Mesendoderm (in vitro differentiated cells): ENCODE measurements around the gene HEATR3.
A peak's percentile ranks its signal among the peaks of the same experiment; 100 is the strongest.

Experiments
- DNase-seq: peaks from one replicate; pipeline ENCODE4 v3.0.0; 2013
- H2AK5ac ChIP-seq: 2 replicates; pipeline ENCODE4 v1.6.1; 2013; ENCODE audit warnings: low read length, inconsistent platforms
- H2BK120ac ChIP-seq: 2 replicates; pipeline ENCODE4 v1.6.1; 2013; ENCODE audit warnings: low read depth, mild to moderate bottlenecking, low read length, moderate library complexity, mixed read lengths
- H2BK15ac ChIP-seq: replicated peaks from 2 replicates; pipeline ENCODE4 v1.6.1; 2013; ENCODE audit warnings: low read depth, mild to moderate bottlenecking, moderate library complexity
- H2BK5ac ChIP-seq: 2 replicates; pipeline ENCODE4 v1.6.1; 2013; ENCODE audit warnings: low read length, inconsistent platforms
- H3K18ac ChIP-seq: 2 replicates; pipeline ENCODE4 v1.6.1; 2013; ENCODE audit warnings: mild to moderate bottlenecking, low read length, mixed read lengths
- H3K23ac ChIP-seq: one replicate; pipeline ENCODE4 v1.6.1; 2013; ENCODE audit warnings: low read length
- H3K27ac ChIP-seq: 2 replicates; pipeline ENCODE4 v1.5.1; 2013; ENCODE audit warnings: low read depth, mild to moderate bottlenecking, inconsistent platforms, low read length, moderate library complexity
- H3K27me3 ChIP-seq: 2 replicates; pipeline ENCODE4 v1.6.1; 2013; ENCODE audit warnings: low read length, control low read depth, mild to moderate bottlenecking, inconsistent platforms; ENCODE audit not compliant: insufficient read depth, poor library complexity
- H3K36me3 ChIP-seq: 2 replicates; pipeline ENCODE4 v1.6.1; 2013; ENCODE audit warnings: low read length, inconsistent platforms; ENCODE audit not compliant: control insufficient read depth, insufficient read depth
- H3K4ac ChIP-seq: one replicate; pipeline ENCODE4 v1.6.1; 2013; ENCODE audit warnings: low read depth, mild to moderate bottlenecking, low read length, moderate library complexity
- H3K4me1 ChIP-seq: 2 replicates; pipeline ENCODE4 v1.6.1; 2013; ENCODE audit warnings: low read depth, low read length, inconsistent platforms; ENCODE audit not compliant: control insufficient read depth
- H3K4me2 ChIP-seq: 2 replicates; pipeline ENCODE4 v1.6.1; 2013; ENCODE audit warnings: low read length
- H3K4me3 ChIP-seq: 2 replicates; pipeline ENCODE4 v1.5.1; 2013; ENCODE audit warnings: mild to moderate bottlenecking, low read length
- H3K56ac ChIP-seq: one replicate; pipeline ENCODE4 v1.6.1; 2013; ENCODE audit warnings: low read length
- H3K79me1 ChIP-seq: 2 replicates; pipeline ENCODE4 v1.6.1; 2013; ENCODE audit warnings: low read length, inconsistent platforms
- H3K79me2 ChIP-seq: 2 replicates; pipeline ENCODE4 v1.6.1; 2013; ENCODE audit warnings: mild to moderate bottlenecking, low read length; ENCODE audit not compliant: control insufficient read depth, insufficient read depth
- H3K9ac ChIP-seq: 2 replicates; pipeline ENCODE4 v1.6.1; 2013; ENCODE audit warnings: low read length, inconsistent platforms
- H4K5ac ChIP-seq: one replicate; pipeline ENCODE4 v1.6.1; 2013; ENCODE audit warnings: low read length
- H4K8ac ChIP-seq: one replicate; pipeline ENCODE4 v1.6.1; 2013; ENCODE audit warnings: low read depth, mild to moderate bottlenecking, control low read depth, low read length, moderate library complexity
- WGBS: extraction: QIAGEN DNeasy Blood & Tissue Kit; methylation state at CpG from one replicate; pipeline ENCODE4 v1.1.7; 2013; ENCODE audit warnings: low lambda C conversion rate, missing lambda C conversion rate; ENCODE audit not compliant: insufficient coverage; ENCODE audit errors: extremely low coverage; 5-methylcytosine and 5-hydroxymethylcytosine counted together

The HEATR3 gene

DNA sequence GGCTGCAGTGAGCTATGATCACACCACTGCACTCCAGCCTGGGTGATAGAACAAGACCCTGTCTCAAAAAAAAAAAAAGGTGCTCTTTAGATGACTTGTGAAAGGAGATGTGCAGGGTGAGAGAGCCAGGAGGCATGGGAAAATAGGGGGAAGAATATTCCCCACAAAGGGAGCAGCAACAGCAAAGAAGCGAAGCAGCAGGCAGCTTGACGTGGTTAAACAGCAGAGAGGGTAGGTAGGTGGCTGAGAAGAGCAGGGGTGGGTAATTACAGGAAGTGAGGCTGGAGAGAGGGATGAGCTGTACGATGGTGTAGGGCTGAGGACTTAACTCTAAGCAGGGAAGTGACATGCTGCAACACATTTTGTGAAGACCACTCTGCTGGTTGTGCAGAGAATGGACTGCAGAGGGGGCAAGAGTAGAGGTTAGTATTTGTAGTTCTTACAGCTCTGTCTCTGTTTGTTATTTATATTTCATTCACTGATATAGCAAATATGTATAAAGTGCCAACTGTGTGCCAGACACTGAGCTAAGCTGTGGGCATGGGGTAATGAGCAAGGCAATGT, 1.6 kb downstream of the HEATR3 start:
- Histone ChIP-seq H3K27ac (no peak overlapping the region), H3K4me3 (no peak overlapping the region), H4K5ac (no peak overlapping the region), H2BK5ac (no peak overlapping the region), H2BK15ac (no peak overlapping the region), H3K79me2 (peaks cover 7% of the 10 kb centered on the region), H3K18ac (no peak overlapping the region), H3K4me2 (peak overlapping the region; percentile 5), H4K8ac (no peak overlapping the region), H3K4ac (no peak overlapping the region), H2BK120ac (no peak overlapping the region), H2AK5ac (no peak overlapping the region), H3K9ac (peak overlapping the region; percentile 43), H3K4me1 (peaks cover 4% of the 10 kb centered on the region), H3K79me1 (peaks cover 6% of the 10 kb centered on the region), H3K27me3 (no peaks in the 10 kb centered on the region), H3K36me3 (peaks cover 2% of the 10 kb centered on the region), H3K56ac (peak overlapping the region; percentile 58), H3K23ac (no peak overlapping the region)
- DNase-seq = peak; percentile 78
- no CpG with 5 or more reads among the region's 3 CpGs for WGBS

DNA sequence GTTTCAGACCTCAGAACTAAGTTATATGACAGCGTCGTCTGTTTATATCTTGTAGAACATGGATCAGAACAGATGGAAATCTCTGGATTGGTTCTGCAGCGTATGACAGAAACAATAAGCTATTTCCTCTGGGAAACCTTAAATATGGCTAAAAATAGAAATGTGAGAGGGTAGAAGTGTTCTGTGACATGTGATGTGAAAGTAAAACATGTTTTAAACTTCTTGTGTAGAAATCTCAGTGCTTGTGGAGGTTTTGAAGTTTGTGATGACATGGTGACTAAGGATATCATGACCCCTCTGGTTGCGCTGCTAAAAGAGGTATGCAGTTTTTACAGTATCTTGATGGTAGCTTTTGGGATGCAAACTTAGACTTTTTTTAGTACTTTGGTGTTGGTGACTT, 2.8 kb downstream of the HEATR3 start:
- no peak overlapping the region for H3K27ac ChIP-seq
- H4K5ac ChIP-seq = no peak overlapping the region
- no peak overlapping the region for H3K23ac ChIP-seq
- no peak overlapping the region for H4K8ac ChIP-seq
- no peak for DNase-seq
- WGBS = no CpG with 5 or more reads among the region's 4 CpGs
- no peak overlapping the region for H3K18ac ChIP-seq
- H3K4ac ChIP-seq = no peak overlapping the region
- H3K27me3 ChIP-seq = no peaks in the 10 kb centered on the region
- no peak overlapping the region for H2BK5ac ChIP-seq
- peaks cover 2% of the 10 kb centered on the region for H3K36me3 ChIP-seq
- no peak overlapping the region for H3K4me3 ChIP-seq
- no peak overlapping the region for H3K9ac ChIP-seq
- no peak overlapping the region for H2BK120ac ChIP-seq
- H3K56ac ChIP-seq = no peak overlapping the region
- no peak overlapping the region for H2AK5ac ChIP-seq
- H3K79me2 ChIP-seq = peaks cover 7% of the 10 kb centered on the region
- H3K4me2 ChIP-seq = no peak overlapping the region
- peaks cover 4% of the 10 kb centered on the region for H3K4me1 ChIP-seq
- no peak overlapping the region for H2BK15ac ChIP-seq
- H3K79me1 ChIP-seq = peaks cover 6% of the 10 kb centered on the region

DNA sequence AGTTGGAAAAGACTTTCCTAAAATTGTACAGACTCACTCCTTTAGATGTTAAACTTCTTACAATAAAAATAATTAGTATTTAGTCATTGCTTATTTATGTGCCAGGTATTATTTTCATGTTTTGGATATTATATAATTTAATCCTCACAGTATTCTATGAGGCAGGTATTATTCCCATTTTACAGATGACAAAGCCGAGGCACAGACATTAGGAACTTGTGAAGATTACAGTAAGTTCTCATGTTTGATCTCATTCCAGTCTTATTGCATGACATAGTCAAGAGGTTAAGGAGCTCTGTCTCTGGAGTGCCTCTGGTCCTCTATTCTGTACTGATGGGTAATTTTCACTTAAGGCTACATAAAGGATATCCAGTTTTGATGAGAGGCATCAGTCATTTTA, 3.3 kb downstream of the HEATR3 start:
- Histone ChIP-seq H2BK15ac (no peak overlapping the region), H2BK5ac (no peak overlapping the region), H3K4ac (no peak overlapping the region), H3K79me2 (peaks cover 7% of the 10 kb centered on the region), H3K18ac (no peak overlapping the region), H4K5ac (no peak overlapping the region), H2BK120ac (no peak overlapping the region), H4K8ac (no peak overlapping the region), H3K4me2 (no peak overlapping the region), H3K79me1 (peaks cover 6% of the 10 kb centered on the region), H3K9ac (no peak overlapping the region), H3K23ac (no peak overlapping the region), H2AK5ac (no peak overlapping the region), H3K36me3 (peaks cover 2% of the 10 kb centered on the region), H3K4me1 (peaks cover 4% of the 10 kb centered on the region), H3K27ac (no peak overlapping the region), H3K56ac (no peak overlapping the region), H3K4me3 (no peak overlapping the region), H3K27me3 (no peaks in the 10 kb centered on the region)
- no peak for DNase-seq
- WGBS = no CpG with 5 or more reads among the region's 1 CpG

DNA sequence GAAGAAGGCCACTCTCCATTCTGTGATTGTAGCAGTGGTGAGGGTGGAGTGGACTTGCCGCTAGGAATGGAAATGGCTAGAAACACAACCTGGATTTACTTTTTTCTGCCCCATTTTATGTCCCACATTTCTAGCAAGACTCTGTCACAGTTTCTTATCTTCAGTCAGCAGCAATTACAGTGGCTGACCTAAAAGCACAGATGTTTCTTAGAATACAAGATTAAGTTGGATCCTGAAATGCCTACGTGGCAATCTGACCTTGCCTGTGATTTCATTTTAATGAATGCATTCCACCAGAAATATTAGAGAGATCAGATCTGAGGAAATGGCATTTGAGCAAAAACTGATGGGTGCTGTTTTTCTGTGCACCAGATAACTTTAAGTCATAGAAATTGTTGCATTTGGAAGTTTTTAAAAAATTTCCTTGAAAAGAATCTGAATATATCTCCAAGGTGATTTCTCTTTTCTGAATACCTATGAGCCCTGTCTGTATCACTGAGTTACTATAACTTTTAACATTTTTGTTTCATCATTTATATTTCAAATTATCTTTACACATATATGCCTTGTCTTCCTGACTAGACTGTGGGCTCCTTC, 5.4 kb downstream of the HEATR3 start:
- DNase-seq = no peak
- H3K23ac ChIP-seq = no peak overlapping the region
- H3K4me3 ChIP-seq = no peak overlapping the region
- no CpG with 5 or more reads among the region's 2 CpGs for WGBS
- H2AK5ac ChIP-seq = no peak overlapping the region
- H3K79me1 ChIP-seq = peaks cover 6% of the 10 kb centered on the region
- peaks cover 7% of the 10 kb centered on the region for H3K79me2 ChIP-seq
- H3K27ac ChIP-seq = no peak overlapping the region
- no peak overlapping the region for H3K9ac ChIP-seq
- no peak overlapping the region for H3K18ac ChIP-seq
- peaks cover 2% of the 10 kb centered on the region for H3K36me3 ChIP-seq
- no peak overlapping the region for H3K4me2 ChIP-seq
- no peak overlapping the region for H3K56ac ChIP-seq
- no peak overlapping the region for H4K8ac ChIP-seq
- H3K4ac ChIP-seq = no peak overlapping the region
- H2BK15ac ChIP-seq = no peak overlapping the region
- H4K5ac ChIP-seq = no peak overlapping the region
- H2BK120ac ChIP-seq = no peak overlapping the region
- no peak overlapping the region for H2BK5ac ChIP-seq
- no peaks in the 10 kb centered on the region for H3K27me3 ChIP-seq
- peaks cover 4% of the 10 kb centered on the region for H3K4me1 ChIP-seq

DNA sequence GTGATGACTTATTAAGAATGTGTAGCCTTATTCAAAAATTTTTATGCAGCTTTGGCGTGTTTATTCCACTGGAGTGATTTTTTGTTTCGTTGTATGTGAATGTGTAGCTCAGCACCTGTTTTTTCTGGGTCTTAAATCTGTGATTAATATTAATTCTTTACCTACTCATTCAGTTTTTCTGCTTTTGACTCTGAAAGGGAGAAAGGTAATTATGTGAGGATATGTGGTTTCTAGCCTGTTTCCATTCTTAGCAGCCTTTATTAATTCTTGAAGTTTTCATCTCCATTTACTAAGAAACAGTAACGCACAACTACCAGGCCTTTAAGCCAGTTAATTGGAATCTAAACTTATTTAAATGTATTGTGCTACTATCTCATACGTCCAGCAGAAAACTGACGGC, 7.0 kb downstream of the HEATR3 start:
- Histone ChIP-seq H3K23ac (no peak overlapping the region), H2BK120ac (no peak overlapping the region), H3K9ac (no peak overlapping the region), H3K79me1 (peaks cover 4% of the 10 kb centered on the region), H3K27ac (no peak overlapping the region), H3K4me3 (no peak overlapping the region), H3K56ac (no peak overlapping the region), H3K27me3 (no peaks in the 10 kb centered on the region), H3K36me3 (peaks cover 2% of the 10 kb centered on the region), H3K18ac (no peak overlapping the region), H4K8ac (no peak overlapping the region), H2BK15ac (no peak overlapping the region), H3K4me2 (no peak overlapping the region), H2AK5ac (no peak overlapping the region), H3K79me2 (peaks cover 5% of the 10 kb centered on the region), H4K5ac (no peak overlapping the region), H2BK5ac (no peak overlapping the region), H3K4me1 (peaks cover 2% of the 10 kb centered on the region), H3K4ac (no peak overlapping the region)
- no CpG with 5 or more reads among the region's 5 CpGs for WGBS
- DNase-seq = no peak
